WTC11 (cell line): Measurements from ENCODE around the gene MON1A. TPM values are rescaled to one million over a fixed set of nuclear protein-coding genes. Genes with fewer than 3 reads are reported as not detected.
A peak's percentile ranks its signal among the peaks of the same experiment; 100 is the strongest.
"Not testable (repeated sequence)": the region's sequence is repeated elsewhere in the genome, so short reads cannot be mapped to it uniquely, and the experiment has no call there.

Experiments used
- ATAC-seq: fragments of 200-7000 bp; cut with Tn5 transposase; 2 replicates; pipeline ENCODE4 v1.10.0; 2021; ENCODE audit warnings: mild to moderate bottlenecking, moderate library complexity
- CTCF ChIA-PET: fragments of 300-600 bp; sonication (Branson Sonifier 250); formaldehyde crosslinking; loops from one replicate; lab custom pipeline; 2021; ENCODE audit warnings: antibody characterized with exemption; lab: Charles Lee
- POLR2A ChIA-PET: fragments of 350-600 bp; sonication (Branson Sonifier 250); formaldehyde crosslinking; loops from one replicate; lab custom pipeline; 2021; ENCODE audit warnings: antibody characterized with exemption; lab: Charles Lee
- DNase-seq: peaks from one replicate; pipeline ENCODE4 v3.0.0; 2021; ENCODE audit warnings: low spot score
- H3K27ac Mint-ChIP-seq: 2 replicates; pipeline ENCODE4 v1.8.0; 2021; ENCODE audit warnings: mixed read lengths
- H3K27me3 Mint-ChIP-seq: 2 replicates; pipeline ENCODE4 v1.8.0; 2021; ENCODE audit warnings: low read depth, mild to moderate bottlenecking, moderate library complexity, mixed read lengths
- H3K36me3 Mint-ChIP-seq: 2 replicates; pipeline ENCODE4 v1.8.0; 2021; ENCODE audit warnings: mixed read lengths
- H3K4me1 Mint-ChIP-seq: 2 replicates; pipeline ENCODE4 v1.8.0; 2022; ENCODE audit warnings: mixed read lengths
- H3K4me3 Mint-ChIP-seq: 2 replicates; pipeline ENCODE4 v1.8.0; 2021; ENCODE audit warnings: mild to moderate bottlenecking, moderate library complexity, mixed read lengths
- H3K9me3 Mint-ChIP-seq: 2 replicates; pipeline ENCODE4 v1.8.0; 2021; ENCODE audit warnings: mixed read lengths
- CBFB ChIP-seq: sonication (generic); formaldehyde crosslinking; IDR thresholded peaks from 2 replicates; pipeline ENCODE4 v1.8.1; 2022; ENCODE audit warnings: mild to moderate bottlenecking, low read depth, missing genetic modification reagents
- ELF4 ChIP-seq: sonication (generic); formaldehyde crosslinking; IDR thresholded peaks from 2 replicates; pipeline ENCODE4 v1.8.1; 2022; ENCODE audit warnings: low read depth, mild to moderate bottlenecking, moderate library complexity, missing genetic modification reagents
- EMX1 ChIP-seq: fragments of 250-450 bp; sonication (Bioruptor Pico); IDR thresholded peaks from 2 replicates; pipeline ENCODE4 v1.8.0; 2021; ENCODE audit warnings: mild to moderate bottlenecking
- FOXJ3 ChIP-seq: sonication (generic); formaldehyde crosslinking; IDR thresholded peaks from 2 replicates; pipeline ENCODE4 v1.9.0; 2021; ENCODE audit warnings: missing genetic modification reagents, mild to moderate bottlenecking, borderline replicate concordance
- FOXK1 ChIP-seq: sonication (generic); formaldehyde crosslinking; IDR thresholded peaks from 2 replicates; pipeline ENCODE4 v1.8.0; 2022; ENCODE audit warnings: mild to moderate bottlenecking, moderate library complexity, missing genetic modification reagents
- GABPB1 ChIP-seq: sonication (generic); formaldehyde crosslinking; IDR thresholded peaks from 2 replicates; pipeline ENCODE4 v1.8.1; 2023; ENCODE audit warnings: mild to moderate bottlenecking, missing genetic modification reagents
- GTF2I ChIP-seq: fragments of 250-450 bp; sonication (Bioruptor Pico); conservative IDR thresholded peaks from 2 replicates; pipeline ENCODE4 v1.4.0; 2021; ENCODE audit warnings: mild to moderate bottlenecking
- JAZF1 ChIP-seq: fragments of 250-450 bp; sonication (Bioruptor Pico); IDR thresholded peaks from 2 replicates; pipeline ENCODE4 v1.9.0; 2021; ENCODE audit warnings: moderate library complexity, mild to moderate bottlenecking, inconsistent platforms
- MXD4 ChIP-seq: fragments of 250-450 bp; sonication (Bioruptor Pico); IDR thresholded peaks from 2 replicates; pipeline ENCODE4 v1.8.0; 2021; ENCODE audit warnings: mild to moderate bottlenecking, moderate library complexity, borderline replicate concordance
- NR2C2 ChIP-seq: sonication (generic); formaldehyde crosslinking; IDR thresholded peaks from 2 replicates; pipeline ENCODE4 v1.8.0; 2022; ENCODE audit warnings: mild to moderate bottlenecking, missing genetic modification reagents
- NR3C1 ChIP-seq: sonication (generic); formaldehyde crosslinking; conservative IDR thresholded peaks from 2 replicates; pipeline ENCODE4 v1.8.1; 2023; ENCODE audit warnings: low read depth, mild to moderate bottlenecking, missing genetic modification reagents
- PRRX2 ChIP-seq: fragments of 250-450 bp; sonication (Bioruptor Pico); IDR thresholded peaks from 2 replicates; pipeline ENCODE4 v1.8.0; 2021; ENCODE audit warnings: mild to moderate bottlenecking
- RELA ChIP-seq: sonication (generic); formaldehyde crosslinking; IDR thresholded peaks from 2 replicates; pipeline ENCODE4 v1.8.1; 2022; ENCODE audit warnings: missing genetic modification reagents, mild to moderate bottlenecking, borderline replicate concordance
- RORB ChIP-seq: fragments of 250-450 bp; sonication (Bioruptor Pico); IDR thresholded peaks from 2 replicates; pipeline ENCODE4 v1.9.0; 2021; ENCODE audit warnings: mild to moderate bottlenecking
- TEAD4 ChIP-seq: sonication (generic); formaldehyde crosslinking; IDR thresholded peaks from 2 replicates; pipeline ENCODE4 v1.8.0; 2022; ENCODE audit warnings: mild to moderate bottlenecking, missing genetic modification reagents
- TP53 ChIP-seq: sonication (generic); formaldehyde crosslinking; IDR thresholded peaks from 2 replicates; pipeline ENCODE4 v1.8.1; 2023; ENCODE audit warnings: mild to moderate bottlenecking, missing genetic modification reagents
- ZBTB21 ChIP-seq: sonication (generic); formaldehyde crosslinking; IDR thresholded peaks from 2 replicates; pipeline ENCODE4 v1.8.1; 2023; ENCODE audit warnings: mild to moderate bottlenecking, missing genetic modification reagents, borderline replicate concordance
- ZNF121 ChIP-seq: sonication (generic); formaldehyde crosslinking; IDR thresholded peaks from 2 replicates; pipeline ENCODE4 v1.8.0; 2023; ENCODE audit warnings: missing genetic modification reagents
- total RNA-seq: library from RNA; stranded (reverse); gene quantifications from 3 replicates; pipeline ENCODE4 v1.2.3, GENCODE V29; 2021
- TF ChIP-seq, protein P1 (sequence below): sonication (generic); formaldehyde crosslinking; IDR thresholded peaks from 2 replicates; pipeline ENCODE4 v1.8.1; 2023; ENCODE audit warnings: mild to moderate bottlenecking, missing genetic modification reagents
- TF ChIP-seq, protein P2 (sequence below): sonication (generic); formaldehyde crosslinking; IDR thresholded peaks from 2 replicates; pipeline ENCODE4 v1.8.1; 2022; ENCODE audit warnings: low read depth, mild to moderate bottlenecking, moderate library complexity, missing genetic modification reagents, borderline replicate concordance
- TF ChIP-seq, protein P3 (sequence below): sonication (generic); formaldehyde crosslinking; IDR thresholded peaks from 2 replicates; pipeline ENCODE4 v1.8.0; 2022; ENCODE audit warnings: mild to moderate bottlenecking, missing genetic modification reagents

Gene MON1A
- total RNA-seq, 1 experiment from 2014 or later = 8.6 TPM

DNA sequence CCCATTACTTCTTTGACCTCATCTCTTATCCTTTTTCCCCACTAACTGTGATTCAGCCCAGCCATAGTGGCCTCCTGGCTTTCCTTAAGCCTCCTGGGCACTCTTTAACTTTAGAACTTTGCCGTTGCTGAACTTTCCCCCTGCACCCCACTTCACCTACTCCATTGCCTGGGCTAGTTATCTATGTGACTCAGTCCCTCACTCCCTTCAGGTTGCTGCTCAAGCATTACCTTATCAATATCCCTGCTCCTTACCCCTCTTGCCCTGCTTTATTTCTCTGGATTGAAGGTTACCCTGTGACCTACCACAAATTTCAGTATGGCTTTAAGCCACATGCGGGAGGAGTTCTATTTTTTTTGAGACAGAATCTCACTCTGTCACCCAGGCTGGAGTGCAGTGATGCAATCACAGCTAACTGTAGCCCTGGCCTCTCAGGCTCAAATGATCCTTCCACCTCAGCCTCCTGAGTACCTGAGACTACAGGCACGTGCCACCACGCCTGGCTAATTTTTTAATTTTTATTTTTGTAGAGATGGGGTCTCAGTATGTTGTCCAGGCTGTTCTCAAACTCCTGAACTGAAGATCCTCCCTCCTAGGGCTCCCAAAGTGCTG, 3.4 kb downstream of the MON1A start (continued):
- TF ChIP-seq EMX1 (CRISPR knock-in tag) = no peak
- no peak for TF ChIP-seq FOXJ3 (CRISPR knock-in tag)
- TF ChIP-seq, protein P1, sequence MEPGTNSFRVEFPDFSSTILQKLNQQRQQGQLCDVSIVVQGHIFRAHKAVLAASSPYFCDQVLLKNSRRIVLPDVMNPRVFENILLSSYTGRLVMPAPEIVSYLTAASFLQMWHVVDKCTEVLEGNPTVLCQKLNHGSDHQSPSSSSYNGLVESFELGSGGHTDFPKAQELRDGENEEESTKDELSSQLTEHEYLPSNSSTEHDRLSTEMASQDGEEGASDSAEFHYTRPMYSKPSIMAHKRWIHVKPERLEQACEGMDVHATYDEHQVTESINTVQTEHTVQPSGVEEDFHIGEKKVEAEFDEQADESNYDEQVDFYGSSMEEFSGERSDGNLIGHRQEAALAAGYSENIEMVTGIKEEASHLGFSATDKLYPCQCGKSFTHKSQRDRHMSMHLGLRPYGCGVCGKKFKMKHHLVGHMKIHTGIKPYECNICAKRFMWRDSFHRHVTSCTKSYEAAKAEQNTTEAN (CRISPR knock-in tag) = no peak
- TF ChIP-seq PRRX2 (CRISPR knock-in tag) = no peak

- DNase-seq (no peak), ATAC-seq (no peak)
- CTCF ChIA-PET = no interaction called here
- Mint-ChIP-seq H3K4me3 (no peak overlapping the region), H3K9me3 (no peaks in the 10 kb centered on the region)
- TF ChIP-seq RELA (CRISPR knock-in tag) (no peak), ZNF121 (peak; percentile 65; the same call in 1 of the 2 replicates)
- TF ChIP-seq, all 79 proteins: peak for 1
- H3K27me3 Mint-ChIP-seq = no peaks in the 10 kb centered on the region
- POLR2A ChIA-PET = interaction anchor here (1.2 kb wide), 1 partner anchor 15 kb away, joined by 3 read pairs; the partner anchor contains the start of gene RBM6
- no peak overlapping the region for H3K27ac Mint-ChIP-seq
- H3K4me1 Mint-ChIP-seq = peaks cover 15% of the 10 kb centered on the region
- H3K36me3 Mint-ChIP-seq = no peaks in the 10 kb centered on the region
Observed at GRCh38 chr3:49925485-49925884, 4.1 kb downstream of the MON1A start.

GRCh38 chr3:49924683-49925082, 4.9 kb downstream of the MON1A start:
- no peak for DNase-seq

GRCh38 chr3:49917806-49918590, 11.6 kb downstream of the MON1A start:
- DNase-seq, H3K4me3 Mint-ChIP-seq, H3K36me3 Mint-ChIP-seq, POLR2A ChIA-PET, H3K9me3 Mint-ChIP-seq, H3K27ac Mint-ChIP-seq, ATAC-seq, H3K27me3 Mint-ChIP-seq, H3K4me1 Mint-ChIP-seq: not testable (repeated sequence)
- CTCF ChIA-PET = interaction anchor here (0.7 to 2.0 kb wide), 3 partner anchors 7 to 76 kb away, joined by 3 to 10 read pairs (median 5); partner anchors contain the start of gene MON1A

More at GRCh38 chr3:49924683-49925082, 4.9 kb downstream of the MON1A start:
- H3K4me1 Mint-ChIP-seq = peaks cover 8% of the 10 kb centered on the region
- ATAC-seq = no peak
- no peaks in the 10 kb centered on the region for H3K9me3 Mint-ChIP-seq
- TF ChIP-seq TP53 = no peak
- no peak for TF ChIP-seq EMX1 (CRISPR knock-in tag)
- no peak for TF ChIP-seq CBFB (CRISPR knock-in tag)
- no peak for TF ChIP-seq ZNF121
- no peak for TF ChIP-seq ZBTB21 (CRISPR knock-in tag)
- no peak for TF ChIP-seq FOXK1 (CRISPR knock-in tag)
- TF ChIP-seq RORB (CRISPR knock-in tag) = no peak
- TF ChIP-seq GTF2I = no peak
- TF ChIP-seq ELF4 (CRISPR knock-in tag) = no peak
- TF ChIP-seq TEAD4 (CRISPR knock-in tag) = no peak
- TF ChIP-seq JAZF1 (CRISPR knock-in tag) = no peak
- TF ChIP-seq MXD4 = no peak
- TF ChIP-seq NR2C2 (CRISPR knock-in tag) = no peak
- no peak for TF ChIP-seq GABPB1 (CRISPR knock-in tag)
- TF ChIP-seq, protein P2, sequence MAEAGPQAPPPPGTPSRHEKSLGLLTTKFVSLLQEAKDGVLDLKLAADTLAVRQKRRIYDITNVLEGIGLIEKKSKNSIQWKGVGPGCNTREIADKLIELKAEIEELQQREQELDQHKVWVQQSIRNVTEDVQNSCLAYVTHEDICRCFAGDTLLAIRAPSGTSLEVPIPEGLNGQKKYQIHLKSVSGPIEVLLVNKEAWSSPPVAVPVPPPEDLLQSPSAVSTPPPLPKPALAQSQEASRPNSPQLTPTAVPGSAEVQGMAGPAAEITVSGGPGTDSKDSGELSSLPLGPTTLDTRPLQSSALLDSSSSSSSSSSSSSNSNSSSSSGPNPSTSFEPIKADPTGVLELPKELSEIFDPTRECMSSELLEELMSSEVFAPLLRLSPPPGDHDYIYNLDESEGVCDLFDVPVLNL = no peak
- TF ChIP-seq NR3C1 (CRISPR knock-in tag) = no peak
- TF ChIP-seq, protein P3, sequence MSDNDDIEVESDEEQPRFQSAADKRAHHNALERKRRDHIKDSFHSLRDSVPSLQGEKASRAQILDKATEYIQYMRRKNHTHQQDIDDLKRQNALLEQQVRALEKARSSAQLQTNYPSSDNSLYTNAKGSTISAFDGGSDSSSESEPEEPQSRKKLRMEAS (CRISPR knock-in tag) = no peak
- no peaks in the 10 kb centered on the region for H3K27me3 Mint-ChIP-seq
- H3K4me3 Mint-ChIP-seq = no peak overlapping the region
- ChIA-PET POLR2A (interaction anchor here (1.2 kb wide), 1 partner anchor 16 kb away, joined by 3 read pairs; the partner anchor contains the start of gene RBM6), CTCF (no interaction called here)
- H3K36me3 Mint-ChIP-seq = no peaks in the 10 kb centered on the region
- no peak overlapping the region for H3K27ac Mint-ChIP-seq
